ENCODE measurements around the gene ZNF521.

Gene ZNF521

DNA sequence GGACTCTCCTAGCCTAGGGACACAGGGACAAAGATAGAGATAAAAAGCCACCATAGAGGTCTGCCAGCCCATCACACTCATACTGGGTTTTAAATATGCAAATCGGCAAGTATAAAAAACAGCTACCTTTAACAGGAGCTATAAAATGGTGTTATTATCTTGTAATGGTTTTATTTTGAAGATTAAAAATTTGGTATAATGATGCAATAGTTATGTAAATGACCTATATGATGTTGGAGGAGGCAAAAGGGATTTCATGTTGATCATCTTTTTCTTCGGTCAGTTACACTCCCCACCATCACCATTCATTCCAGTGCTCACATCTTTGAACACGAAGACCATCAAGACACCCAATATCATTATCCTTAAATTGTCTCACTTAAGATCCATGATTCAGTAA lies 11.2 kb downstream of the ZNF521 start:
- in situ Hi-C loops (cut with MboI; ENCODE audit: low sequenced_read_pairs) = no loop called here

DNA sequence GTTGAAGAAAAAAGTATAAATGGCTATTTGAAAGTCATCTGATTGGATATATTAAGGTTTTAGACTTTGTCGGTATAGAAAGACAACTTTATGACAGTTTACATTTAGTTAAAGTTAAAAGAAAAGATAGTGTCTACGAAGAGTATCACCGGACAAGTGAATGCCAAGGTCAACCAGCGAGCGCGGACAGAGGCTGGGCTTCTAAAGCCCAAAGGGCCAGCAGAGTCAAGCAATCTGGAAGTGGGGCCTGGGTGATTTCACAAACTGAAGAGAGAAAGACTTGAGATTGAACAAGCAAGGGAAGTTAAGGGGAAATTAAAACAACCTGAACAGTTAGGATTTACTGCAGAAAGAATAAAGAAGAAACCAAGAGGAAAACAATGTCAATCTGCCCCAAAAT lies 16.3 kb downstream of the ZNF521 start:
- in situ Hi-C loops (cut with MboI; ENCODE audit: low sequenced_read_pairs) = no loop called here

DNA sequence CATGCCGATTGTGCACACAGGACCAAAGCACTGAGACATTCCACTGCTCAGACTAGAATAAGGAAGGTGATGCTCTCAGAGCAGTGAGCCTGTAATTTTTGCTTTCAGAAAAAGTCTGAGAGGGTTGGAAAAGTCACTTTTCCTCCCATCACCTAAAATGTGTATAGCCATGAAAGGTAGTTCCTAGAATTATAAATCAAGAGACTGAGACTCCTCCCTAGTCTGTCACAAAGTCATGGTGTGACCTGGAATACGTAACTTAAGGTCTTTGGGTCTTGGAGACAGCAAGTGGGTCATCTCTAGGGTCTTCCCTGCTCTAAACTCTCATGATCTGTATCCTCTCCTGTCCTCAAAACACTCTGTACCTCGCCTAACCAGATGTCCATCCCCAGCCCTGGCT lies 16.9 kb downstream of the ZNF521 start:
- in situ Hi-C loops (cut with MboI; ENCODE audit: low sequenced_read_pairs) = no loop called here

DNA sequence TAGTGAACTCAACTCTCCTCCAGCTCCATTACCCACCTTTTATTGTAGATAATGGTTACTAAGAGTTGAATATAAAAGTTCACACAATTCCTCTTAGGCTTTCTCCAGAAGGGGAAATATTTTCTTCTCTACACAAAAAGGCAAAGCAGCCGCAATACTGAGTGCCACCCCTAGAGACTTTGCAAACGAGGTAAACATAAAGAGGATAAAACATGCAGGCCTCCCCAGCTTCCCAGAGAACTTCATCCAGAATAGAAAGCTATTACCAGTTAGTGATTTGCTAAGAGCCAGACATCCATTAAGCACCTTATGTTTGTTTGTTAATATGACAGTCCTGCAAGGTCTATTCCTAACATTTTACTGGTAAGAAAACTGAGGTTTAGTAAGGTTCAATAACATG lies 17.4 kb downstream of the ZNF521 start:
- in situ Hi-C loops (cut with MboI; ENCODE audit: low sequenced_read_pairs) = no loop called here

DNA sequence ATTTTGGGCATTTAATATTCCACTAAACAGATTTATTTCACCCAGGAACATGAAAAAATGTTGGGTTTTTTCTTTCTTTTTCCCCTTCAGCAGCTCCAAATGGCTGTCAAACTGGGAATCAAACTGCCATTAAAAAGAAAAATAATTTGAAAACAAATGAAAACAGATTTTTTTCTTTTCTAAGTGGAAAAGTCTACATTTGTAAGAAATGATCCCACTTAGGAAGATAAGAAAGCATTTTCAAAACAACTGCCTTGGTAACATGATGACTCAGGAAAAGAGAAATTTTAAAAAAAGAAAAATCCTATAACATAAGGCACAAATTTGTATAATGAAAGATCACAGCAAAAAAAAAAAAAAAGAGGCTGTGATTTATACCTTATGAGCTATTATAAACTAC lies 20.0 kb downstream of the ZNF521 start:
- in situ Hi-C loops (cut with MboI; ENCODE audit: low sequenced_read_pairs) = no loop called here

DNA sequence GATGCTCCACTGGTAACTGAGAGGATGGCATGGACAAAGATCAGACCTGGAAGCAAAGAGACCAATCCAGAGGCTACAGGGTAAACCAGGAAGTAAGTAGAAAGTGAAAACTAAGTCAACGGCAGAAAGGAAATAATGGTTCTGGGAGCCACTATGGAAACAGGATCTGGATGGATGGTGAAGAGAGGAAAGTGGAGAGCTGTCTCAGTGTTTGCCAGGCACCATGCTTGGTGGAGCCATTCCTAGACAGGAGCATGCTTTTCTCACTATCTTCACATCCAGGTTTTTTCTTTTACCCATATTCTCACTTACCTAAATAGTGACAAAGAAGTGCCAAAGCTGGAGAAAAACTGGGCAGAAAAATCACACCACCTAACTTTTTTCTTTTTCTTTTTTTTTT lies 22.2 kb downstream of the ZNF521 start:
- in situ Hi-C loops (cut with MboI; ENCODE audit: low sequenced_read_pairs) = no loop called here

DNA sequence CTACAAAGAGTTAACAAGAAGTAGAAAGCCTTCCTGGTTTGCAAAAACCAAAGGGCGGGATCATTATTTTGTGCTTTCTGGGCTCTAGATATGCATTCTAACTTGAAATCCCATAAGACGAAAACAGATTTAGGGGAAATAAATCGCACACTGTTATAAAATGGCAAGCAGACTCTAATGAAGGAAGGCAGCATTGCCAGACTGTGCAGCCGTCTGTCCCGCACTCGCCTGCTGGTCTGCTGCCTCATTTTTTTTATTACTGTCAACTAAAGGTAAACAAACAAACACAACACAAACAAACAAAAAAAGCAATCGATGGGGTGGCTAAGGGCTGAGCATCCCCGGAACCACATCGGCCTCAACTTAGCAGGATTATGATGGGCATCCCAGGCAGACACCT lies 24.4 kb downstream of the ZNF521 start:
- in situ Hi-C loops (cut with MboI; ENCODE audit: low sequenced_read_pairs) = no loop called here

DNA sequence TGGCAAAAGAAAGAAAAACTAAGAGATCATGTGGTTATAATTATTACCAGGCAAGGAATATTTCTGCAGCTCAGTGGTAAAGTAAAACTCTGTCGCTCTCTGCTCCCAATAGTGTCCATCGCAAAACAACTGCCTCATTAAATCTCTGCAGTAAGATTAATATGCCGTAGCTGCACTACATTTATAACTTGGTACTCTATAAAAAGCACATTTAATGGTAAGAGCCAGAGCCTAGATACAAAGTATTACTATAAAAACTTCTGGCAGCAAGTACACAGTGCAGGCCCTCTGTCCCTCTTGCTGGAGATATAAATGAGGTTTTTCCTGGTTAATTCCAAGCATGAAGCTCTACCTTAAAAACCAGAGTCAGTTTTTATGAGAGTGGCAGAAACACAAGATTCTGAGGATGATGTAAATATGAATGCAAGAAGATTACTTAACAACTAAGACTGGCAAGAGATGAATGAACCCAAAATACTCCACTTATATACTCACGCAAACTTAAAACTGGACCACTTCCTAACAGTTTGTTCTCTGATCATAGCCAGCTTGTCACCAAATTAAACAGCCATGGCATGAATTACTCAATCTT lies 25.5 kb downstream of the ZNF521 start:
- in situ Hi-C loops (cut with MboI; ENCODE audit: low sequenced_read_pairs) = no loop called here

DNA sequence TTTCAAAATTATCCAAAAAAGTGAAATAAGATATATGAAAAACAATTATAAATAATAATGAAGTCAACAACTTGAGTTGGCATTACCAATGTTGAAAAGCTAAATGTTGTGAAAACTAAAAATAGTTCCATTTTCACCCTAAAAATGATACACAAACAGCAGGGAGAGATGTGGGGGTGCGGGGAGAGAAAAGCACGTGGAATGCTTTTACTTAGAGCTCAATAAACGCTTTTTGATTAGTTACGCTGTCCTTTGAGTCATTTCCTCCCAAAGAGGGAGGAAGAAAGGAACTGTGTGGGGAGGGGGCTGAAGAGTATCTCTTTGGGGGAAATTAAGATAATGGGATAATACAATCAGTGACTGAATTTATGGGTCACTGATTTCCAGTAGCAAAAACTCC lies 29.2 kb downstream of the ZNF521 start:
- in situ Hi-C loops (cut with MboI; ENCODE audit: low sequenced_read_pairs) = no loop called here

DNA sequence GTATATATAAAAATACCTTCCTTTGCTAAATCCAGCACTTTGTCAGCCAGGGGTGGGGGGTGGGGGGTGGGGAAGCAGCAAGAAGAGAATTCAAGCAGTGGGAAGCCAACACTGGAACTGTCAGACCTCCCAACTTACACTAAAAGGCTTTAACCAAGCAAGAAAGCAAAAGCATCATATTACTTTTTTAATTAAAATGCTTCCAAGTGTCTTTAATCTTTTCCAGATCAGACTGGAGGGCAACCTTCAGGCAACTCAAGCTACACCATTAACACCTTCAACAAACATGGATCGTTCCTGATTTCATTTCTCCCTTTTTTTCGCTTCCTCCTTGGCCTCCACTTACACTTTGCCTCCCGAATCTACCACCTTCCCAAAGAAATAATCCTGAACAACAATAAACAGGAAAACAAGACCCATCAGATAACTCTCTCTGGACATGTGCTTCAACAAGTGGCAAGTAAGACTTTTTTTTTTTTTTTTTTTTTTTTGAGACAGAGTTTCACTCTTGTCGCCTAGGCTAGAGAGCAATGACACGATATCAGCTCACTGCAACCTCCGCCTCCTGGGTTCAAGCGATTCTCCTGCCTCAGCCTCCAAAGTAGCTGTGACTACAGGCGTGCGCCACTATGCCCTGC lies 35.5 kb downstream of the ZNF521 start:
- in situ Hi-C loops (cut with MboI; ENCODE audit: low sequenced_read_pairs) = no loop called here

DNA sequence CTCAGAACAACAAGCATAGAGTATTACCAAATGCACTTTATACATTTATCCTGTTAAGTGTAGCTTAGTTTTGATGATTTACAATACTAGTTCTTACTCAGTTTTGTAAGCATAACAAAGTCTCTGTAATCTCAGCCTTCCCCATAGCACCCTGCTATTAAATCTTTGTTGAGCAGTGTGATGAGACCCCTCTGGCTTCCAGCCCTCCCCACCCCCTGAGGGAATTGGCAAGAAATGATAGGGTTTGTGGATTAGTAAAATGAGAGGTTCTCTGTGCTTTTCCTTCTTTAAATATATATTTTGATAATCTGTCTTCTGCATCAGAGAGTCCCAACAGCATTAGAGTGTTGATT lies 37.2 kb downstream of the ZNF521 start:
- in situ Hi-C loops (cut with MboI; ENCODE audit: low sequenced_read_pairs) = no loop called here

DNA sequence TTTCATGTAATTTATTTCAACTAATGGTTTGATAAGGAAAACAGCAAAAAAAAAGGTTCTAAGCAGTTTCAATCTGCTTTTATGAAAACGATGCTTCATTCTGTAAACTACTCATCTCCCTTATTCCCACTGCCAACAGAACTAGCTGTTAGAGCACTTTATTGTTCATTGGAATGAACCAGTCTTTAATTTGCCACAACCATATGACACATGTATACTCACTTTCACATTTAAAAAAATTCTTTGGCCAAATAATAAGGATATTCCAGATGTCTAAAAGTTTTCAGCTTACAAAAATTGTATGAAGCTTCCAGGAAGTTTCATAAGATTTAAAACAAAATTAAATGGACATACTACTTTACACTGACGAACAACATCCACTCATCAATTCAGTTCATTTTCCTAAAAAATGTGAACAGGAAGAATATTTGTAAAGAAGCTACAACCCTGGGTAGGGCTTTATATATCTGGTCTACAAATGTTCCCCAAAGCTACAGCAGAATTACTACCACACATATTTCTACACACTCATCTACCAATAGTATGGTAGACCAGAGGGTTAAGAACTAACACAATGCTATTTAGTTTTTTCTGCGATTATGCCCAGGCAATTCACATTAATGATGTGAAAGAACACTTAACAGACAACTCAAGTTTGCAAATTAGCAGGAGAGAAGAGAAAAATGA lies 37.7 kb downstream of the ZNF521 start:
- in situ Hi-C loops (cut with MboI; ENCODE audit: low sequenced_read_pairs) = no loop called here

DNA sequence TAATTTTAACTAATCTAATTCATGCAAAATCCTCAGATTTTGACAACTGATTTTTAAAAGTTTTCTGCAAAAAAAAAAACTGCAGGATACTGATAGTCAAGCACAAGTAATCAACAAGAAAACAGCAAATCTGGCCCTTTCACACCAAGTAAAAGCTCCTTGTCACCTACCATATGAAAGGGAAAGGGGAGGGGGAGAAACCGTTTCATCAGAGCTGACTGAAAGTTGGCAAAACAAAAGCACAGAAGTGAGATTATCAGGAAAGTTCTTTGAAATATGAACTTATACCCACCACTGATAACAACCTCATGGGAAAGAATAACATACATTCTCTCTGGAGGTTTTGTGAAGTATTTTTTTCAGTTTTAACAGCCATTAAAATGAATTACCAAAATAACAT lies 38.7 kb downstream of the ZNF521 start:
- in situ Hi-C loops (cut with MboI; ENCODE audit: low sequenced_read_pairs) = no loop called here

DNA sequence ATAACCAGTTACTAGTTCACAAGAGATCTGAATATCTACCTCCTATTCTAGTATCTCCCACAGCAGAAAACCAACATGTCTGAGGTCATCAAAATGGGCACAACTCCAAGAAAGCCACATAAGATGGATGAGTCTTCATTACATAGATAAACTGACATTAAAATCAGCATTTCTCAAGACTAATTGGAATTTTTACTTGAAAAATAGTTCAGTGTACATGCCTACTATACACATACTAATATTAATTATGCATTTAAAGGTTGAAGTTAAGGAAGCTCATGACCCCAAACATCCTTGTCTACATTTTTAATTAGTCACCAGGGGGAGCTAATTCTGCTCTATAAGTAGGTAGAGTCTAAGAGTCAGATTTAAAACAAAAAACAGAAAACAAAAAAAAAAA lies 41.9 kb downstream of the ZNF521 start:
- in situ Hi-C loops (cut with MboI; ENCODE audit: low sequenced_read_pairs) = no loop called here

DNA sequence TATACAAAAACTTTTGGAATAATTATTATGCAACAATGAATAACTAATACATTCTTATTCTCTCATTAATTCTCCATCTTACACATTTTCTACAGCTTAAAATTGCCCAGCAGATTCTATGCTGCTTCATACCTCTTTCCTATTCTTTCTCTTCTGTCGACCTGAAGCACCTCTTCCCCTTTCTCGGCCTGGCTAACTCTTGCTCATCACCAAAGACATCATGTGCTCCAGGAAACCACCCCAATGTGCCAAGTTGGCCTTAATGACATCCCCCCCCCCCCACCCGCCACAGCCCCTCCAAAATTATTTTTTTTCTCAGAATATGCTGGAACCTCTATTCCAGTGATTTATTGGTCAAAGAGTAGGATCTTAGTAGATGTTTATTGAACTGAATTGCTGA lies 43.6 kb downstream of the ZNF521 start:
- in situ Hi-C loops (cut with MboI; ENCODE audit: low sequenced_read_pairs) = no loop called here

DNA sequence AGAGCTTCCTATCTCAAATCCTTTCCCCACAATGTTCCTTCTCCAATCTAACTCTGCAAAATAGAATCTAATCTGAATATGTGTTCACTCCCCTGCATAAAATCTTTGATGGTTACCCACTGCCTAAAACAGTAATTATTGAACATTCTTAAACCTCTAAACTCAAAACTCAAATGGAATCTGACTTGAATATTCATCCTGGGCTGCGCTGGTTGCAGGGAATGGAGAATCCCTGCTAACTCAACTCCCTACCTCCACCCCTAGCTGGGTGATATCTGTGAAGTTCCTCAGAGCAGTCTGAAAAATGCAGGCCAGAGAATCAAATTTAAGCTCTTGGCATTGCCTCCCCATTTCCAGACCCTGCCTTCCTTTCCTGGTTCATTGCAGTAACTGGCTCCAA lies 44.8 kb downstream of the ZNF521 start:
- in situ Hi-C loops (cut with MboI; ENCODE audit: low sequenced_read_pairs) = no loop called here

DNA sequence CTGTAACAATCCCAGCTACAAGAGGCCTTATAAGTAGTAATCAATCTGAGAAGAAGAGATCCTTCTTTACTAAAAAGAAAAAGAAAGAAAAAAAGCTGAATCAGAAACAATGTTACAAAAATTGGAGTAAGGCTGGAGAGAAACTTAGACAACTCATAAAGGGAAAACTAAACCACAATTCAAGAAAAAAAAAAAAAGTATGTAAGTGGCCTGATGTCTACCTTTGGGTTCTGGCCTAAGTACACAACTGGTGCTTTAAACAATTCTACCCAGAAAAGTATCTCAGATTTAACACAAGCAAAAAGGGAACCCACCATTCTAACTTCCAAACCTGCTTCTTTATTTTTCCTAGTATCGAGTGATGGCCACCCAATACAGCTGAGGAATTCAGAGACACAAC lies 45.3 kb downstream of the ZNF521 start:
- in situ Hi-C loops (cut with MboI; ENCODE audit: low sequenced_read_pairs) = no loop called here

DNA sequence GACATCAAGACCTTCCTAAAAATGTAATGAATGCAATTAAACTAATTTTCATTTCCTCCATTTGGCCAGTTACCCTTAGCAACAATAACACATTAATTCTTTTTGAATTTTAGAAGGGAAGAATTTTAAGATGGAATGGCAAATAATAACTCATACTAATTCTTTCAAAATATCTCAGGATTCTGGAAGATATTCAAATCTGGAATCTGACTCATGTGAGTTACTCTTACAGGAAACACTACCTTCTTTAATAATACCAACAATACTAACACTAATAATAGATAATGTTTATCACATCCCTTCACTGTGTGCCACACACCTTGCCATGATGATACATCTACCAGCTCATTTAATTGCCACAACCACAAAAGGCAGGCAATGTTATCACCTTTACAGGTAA lies 46.4 kb downstream of the ZNF521 start:
- in situ Hi-C loops (cut with MboI; ENCODE audit: low sequenced_read_pairs) = no loop called here

DNA sequence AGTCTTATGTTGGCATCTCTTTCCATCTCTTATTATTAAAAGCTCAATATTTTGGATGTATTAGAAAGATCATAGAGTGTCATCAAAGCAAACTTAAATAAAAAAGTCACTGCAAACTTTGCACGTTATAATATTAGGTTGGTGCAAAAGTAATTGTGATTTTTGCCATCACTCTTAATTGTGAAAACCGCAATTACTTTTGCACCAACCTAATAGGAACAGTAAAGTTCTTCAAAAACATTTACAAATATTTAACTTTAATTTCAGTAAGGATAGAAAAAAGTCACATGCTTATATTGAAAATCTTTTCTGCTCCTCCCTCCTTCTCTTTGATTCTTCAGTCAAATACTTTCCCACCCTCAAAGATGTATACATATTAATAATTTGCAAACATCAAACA lies 51.5 kb downstream of the ZNF521 start:
- in situ Hi-C loops (cut with MboI; ENCODE audit: low sequenced_read_pairs) = no loop called here

DNA sequence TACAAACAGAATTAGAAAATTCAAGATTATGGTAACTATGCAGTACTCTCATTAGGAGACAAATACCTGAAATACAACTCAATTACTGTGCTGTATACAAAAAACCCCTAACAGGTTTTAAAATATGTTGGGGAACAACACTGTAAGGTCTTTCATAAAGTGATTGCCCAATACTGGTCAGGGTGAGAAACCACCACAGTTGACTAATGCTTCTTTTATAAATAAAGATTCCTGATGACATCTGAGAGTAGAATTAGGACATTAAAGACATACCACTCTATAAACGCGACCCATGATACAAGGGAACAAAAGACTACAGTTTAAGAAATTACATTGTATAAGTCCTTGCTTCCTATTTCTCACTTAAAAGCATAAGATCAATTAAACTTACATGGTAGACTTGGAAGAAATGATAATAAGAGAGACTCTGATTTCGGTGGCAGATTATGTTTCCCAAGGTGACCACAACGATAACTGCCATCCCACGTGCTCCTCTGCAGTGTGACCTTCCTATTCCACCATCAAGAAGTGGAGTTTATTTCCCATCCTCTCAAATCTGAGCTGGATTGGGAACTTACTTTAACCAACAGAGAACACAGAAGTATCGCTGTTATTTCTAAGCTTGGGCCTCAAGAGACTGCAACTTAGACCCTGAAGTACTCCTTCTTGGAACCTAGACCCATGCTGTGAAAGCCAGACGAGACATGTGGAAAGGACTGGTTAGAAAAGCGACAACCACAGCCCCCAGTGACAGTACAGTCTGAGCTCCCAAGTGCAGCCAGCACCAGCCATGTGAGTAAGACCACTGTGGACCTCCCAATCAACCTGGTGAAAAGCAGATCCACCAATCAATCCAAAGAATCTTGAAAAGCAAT lies 52.3 kb downstream of the ZNF521 start:
- in situ Hi-C loops (cut with MboI; ENCODE audit: low sequenced_read_pairs) = no loop called here

DNA sequence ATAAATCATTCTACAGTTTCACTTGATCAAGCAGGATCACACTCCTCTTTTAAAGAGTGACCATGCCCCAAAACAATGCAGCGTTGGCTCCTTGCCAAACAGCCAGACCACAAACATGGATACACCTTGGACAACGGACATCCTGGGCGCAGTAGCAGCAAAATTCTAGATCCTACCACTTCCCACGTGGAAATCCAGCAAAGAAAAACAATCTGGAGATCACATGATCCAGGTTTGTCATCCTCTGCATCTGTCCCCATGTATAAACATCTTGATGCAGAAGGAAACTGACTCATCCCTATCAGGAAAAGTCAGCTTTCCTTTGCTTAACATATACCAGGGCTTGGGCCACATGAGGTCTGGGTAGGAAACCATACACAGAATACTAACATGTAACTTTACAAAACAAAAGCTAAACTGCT lies 53.1 kb downstream of the ZNF521 start:
- in situ Hi-C loops (cut with MboI; ENCODE audit: low sequenced_read_pairs) = no loop called here

DNA sequence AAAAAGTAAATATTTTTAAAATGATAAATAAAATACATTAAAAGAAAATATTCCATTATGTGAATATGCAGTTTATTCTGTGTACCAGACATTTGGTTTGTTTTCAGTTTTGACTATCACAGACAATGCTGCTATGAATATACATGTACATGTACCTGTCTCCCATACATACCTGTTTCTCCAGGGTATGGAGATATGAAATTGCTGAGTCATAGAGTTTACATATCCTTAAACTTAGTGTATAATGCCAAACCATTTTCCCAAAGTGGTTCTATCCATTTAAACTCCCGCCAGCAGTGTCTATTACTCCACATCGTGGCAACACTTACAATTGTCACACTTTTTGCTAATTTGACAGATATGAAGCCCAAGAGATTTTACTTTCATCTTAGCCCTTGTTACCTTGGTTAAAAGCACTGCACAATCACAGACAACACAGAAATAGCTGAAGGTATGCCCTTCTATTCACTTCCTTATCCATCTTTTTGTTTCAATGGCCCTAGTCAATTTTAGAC lies 56.3 kb downstream of the ZNF521 start:
- in situ Hi-C loops (cut with MboI; ENCODE audit: low sequenced_read_pairs) = no loop called here
